Sigmoid colon (tissue), 4 donors: ENCODE results near the gene FRRS1.

Experiments
- CTCF ChIP-seq, 4 experiments: fragments of 450-650 bp in 3 of 4; fragments of 200-600 bp in 1 of 4; IDR thresholded peaks; one replicate each; pipeline ENCODE4 v1.5.1; 2016 to 2019; ENCODE audit warnings: antibody characterized with exemption in 4 of 4, mild to moderate bottlenecking in 3 of 4, moderate library complexity in 2 of 4
- POLR2A ChIP-seq, 2 donors: fragments of 450-650 bp; IDR thresholded peaks; one replicate each; pipeline ENCODE4 v1.6.1; 2016; ENCODE audit warnings: antibody characterized with exemption in 2 of 2, mild to moderate bottlenecking in 2 of 2, moderate library complexity in 2 of 2
- POLR2AphosphoS5 ChIP-seq, 4 donors: sonication (generic); formaldehyde crosslinking; IDR thresholded peaks; one replicate each; pipeline ENCODE4 v1.6.1; 2017; ENCODE audit warnings: antibody characterized with exemption in 4 of 4

GRCh38 chr1:99768104-99768503, 1.7 kb upstream of the FRRS1 start:
- TF ChIP-seq CTCF (IDR thresholded peaks at IDR 0.05) (no peak), POLR2A (IDR thresholded peaks at IDR 0.05) (no peak), POLR2AphosphoS5 (IDR thresholded peaks at IDR 0.05) (no peak)
